GM19395 (cell line): Measurements from ENCODE around the gene KCNN4.

ENCODE experiments used
- ATAC-seq: cut with Tn5 transposase; IDR thresholded peaks from one replicate; pipeline ENCODE4 v1.9.1; 2021; ENCODE audit warnings: mild to moderate bottlenecking, moderate library complexity; ENCODE audit not compliant: unreplicated experiment

KCNN4 gene

DNA sequence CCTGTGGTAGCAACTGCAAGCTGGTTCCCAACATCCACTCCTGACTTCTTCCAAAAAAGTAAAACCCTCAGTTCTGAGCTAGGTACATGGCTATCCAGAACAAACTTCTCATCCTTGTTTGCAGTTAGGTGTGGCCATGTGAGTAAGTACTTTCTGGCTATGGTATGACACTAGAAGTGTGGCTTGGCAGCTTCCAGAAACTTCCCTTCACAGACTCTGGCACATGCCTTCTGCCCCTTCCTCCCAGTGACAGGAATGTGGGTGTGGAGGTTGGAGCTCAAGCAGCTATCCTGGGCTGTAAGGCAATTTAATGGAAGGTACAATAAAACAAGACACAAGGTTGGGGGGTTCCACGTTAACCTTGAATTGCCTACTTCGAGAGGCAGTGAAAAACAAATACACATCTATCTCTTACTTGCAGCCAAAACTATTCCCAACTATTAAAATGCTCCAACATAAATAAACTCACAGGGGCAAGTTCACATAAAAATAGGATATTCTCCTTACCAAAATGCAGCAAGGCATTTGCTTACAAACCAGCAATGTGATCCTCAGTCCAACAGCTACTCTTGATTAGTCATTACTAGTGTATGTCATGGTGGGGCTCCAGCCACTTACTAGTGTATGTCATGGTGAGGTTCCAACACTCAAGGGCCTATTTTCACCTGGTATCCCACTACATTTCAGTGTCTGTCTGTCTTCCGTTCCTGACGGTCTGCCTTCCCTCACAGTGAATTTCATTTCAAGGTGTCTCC, 29.1 kb downstream of the KCNN4 start:
- ATAC-seq = no peak

- no peak for ATAC-seq
Measured at GRCh38 chr19:43749898-43750297, 30.9 kb downstream of the KCNN4 start.

DNA sequence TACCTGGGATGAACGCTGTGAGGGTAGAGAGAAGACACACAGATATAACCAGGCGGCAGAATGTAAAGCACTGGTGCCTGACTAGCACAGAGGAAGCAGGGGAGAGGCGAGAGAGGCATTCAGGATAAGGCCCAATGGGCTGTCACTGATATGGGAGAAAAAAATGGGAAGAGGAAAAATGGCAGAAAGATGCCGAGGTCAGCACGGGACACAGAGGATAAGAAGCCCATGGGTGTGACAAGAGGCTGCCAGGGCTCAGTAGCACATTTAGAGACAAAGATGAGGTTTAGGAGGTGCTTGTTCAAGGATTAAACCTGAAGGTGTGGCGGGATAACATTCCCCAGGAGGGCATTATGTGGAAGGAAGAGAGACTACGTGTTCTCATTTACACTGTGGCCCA, 31.6 kb downstream of the KCNN4 start:
- ATAC-seq = no peak

DNA sequence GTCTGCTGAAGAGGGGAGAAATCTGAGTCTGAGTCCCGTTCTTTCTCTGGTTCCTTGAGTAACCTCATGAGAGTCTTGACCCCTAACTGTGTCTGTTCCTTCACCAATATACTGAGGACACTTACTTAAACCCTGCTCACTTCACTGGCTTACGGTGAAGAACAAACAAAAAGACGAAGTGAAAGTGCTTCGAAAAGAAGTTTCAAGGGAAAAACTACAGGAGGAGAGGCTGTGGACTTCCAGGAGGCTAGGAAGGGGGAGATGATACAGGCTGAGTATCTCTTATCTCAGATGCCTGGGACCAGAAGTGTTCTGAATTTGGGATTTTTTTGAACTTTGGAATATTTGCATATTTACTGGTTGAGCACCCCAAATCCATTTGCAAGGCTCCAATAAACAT, 32.1 kb downstream of the KCNN4 start:
- ATAC-seq = no peak

GRCh38 chr19:43748205-43748594, 32.6 kb downstream of the KCNN4 start:
- no peak for ATAC-seq

GRCh38 chr19:43747557-43748204, 33.1 kb downstream of the KCNN4 start:
- ATAC-seq = no peak

DNA sequence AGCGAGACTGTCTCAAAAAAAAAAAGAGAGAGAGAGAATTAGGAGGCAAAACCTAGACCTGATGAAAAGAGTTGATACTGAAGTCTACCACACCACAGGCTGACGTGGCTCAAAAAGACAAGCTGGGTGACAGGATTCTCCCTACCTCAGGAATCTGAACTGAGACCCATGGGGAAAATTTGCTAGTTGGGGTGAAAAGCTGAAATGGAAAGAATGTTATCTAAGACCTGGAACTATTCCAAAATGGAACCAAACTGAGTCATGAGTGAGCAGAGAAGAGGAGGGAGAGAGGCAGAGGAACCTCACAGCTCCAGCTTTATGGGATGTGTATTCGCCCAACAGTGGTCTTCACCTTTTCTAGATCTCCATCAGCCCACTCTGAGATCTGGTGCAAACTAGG, 37.7 kb downstream of the KCNN4 start:
- ATAC-seq = no peak

DNA sequence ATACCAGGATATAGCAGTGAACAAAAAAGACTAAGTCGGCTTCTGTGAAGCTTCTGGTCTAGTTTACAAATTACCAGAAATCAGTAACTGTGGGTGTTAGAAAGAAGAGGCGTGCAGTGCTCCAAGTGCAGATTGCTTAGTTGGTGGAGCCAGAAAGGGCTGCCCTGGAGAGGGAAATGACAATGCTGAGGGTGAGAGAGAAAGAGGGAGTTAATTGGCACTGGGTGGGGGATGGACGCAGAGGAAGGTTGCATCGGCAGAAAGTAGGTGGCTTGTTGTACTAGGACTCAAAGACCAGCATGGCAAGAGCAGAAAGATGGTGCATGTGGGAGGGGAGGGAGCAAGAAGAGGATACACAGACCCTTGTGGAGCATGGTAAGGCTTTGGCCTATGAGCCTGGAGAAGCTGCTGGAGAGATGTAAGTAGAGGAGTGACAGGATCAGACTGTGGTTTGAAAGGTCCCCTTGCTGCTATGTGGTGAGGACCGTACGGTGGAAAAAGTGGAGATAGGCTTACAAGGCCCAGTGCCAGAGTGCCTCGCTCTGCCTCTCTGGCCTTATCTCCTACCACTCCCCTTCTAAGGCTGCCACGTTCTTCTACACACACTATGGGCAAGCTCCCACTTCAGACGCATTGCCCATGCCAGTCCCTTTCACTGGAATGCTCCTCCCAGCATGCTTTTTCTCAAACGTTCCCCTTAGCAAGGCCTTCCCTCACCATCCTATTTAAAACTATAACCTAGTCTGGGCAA, 39.5 kb downstream of the KCNN4 start:
- ATAC-seq = no peak

GRCh38 chr19:43739439-43740235, 41.1 kb downstream of the KCNN4 start:
- ATAC-seq = no peak

GRCh38 chr19:43738780-43739211, 42.0 kb downstream of the KCNN4 start:
- ATAC-seq = no peak

- ATAC-seq = no peak
Measured at GRCh38 chr19:43735957-43736356, 44.8 kb downstream of the KCNN4 start.

GRCh38 chr19:43735013-43735412, 45.8 kb downstream of the KCNN4 start:
- ATAC-seq = no peak

- no peak for ATAC-seq
Measured at GRCh38 chr19:43731846-43732245, 48.9 kb downstream of the KCNN4 start.

GRCh38 chr19:43731346-43731745, 49.4 kb downstream of the KCNN4 start:
- no peak for ATAC-seq

DNA sequence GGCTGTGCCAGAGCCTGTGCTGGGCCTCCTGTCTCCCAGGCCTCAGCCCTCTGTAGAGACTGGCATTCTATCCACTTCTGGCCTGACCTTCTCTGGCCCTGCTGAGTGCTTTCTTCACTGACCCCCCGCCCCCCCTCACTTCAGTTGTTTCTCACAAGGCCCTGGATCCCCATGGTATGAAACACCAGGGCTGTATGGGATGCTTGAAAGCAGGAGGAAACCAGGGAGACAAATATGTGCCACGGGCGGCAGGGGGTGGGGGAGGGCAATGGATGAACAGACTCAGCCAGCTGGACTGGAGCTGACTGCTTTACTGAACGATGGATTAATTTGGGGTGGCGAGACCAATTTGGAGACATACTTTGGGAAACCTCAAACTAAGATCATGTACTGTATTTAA, 50.9 kb downstream of the KCNN4 start:
- ATAC-seq = no peak

GRCh38 chr19:43727593-43727853, 53.2 kb downstream of the KCNN4 start:
- no peak for ATAC-seq

- ATAC-seq = no peak
Measured at GRCh38 chr19:43726736-43727592, 53.8 kb downstream of the KCNN4 start.

GRCh38 chr19:43725468-43725867, 55.3 kb downstream of the KCNN4 start:
- ATAC-seq = no peak

GRCh38 chr19:43724896-43725295, 55.9 kb downstream of the KCNN4 start:
- ATAC-seq = no peak

- ATAC-seq = no peak
Measured at GRCh38 chr19:43723588-43723987, 57.2 kb downstream of the KCNN4 start.
